Activated CD4-positive, alpha-beta T cell treated with anti-CD3 and anti-CD28 coated beads, Interleukin-2, amount 50 U/mL, for 48 hours (primary cell): ENCODE data around the gene ZNF536.

Experiments
- DNase-seq, 2 experiments: peaks; one replicate each; pipeline ENCODE4 v3.0.0-alpha.2; 2020

The ZNF536 gene

DNA sequence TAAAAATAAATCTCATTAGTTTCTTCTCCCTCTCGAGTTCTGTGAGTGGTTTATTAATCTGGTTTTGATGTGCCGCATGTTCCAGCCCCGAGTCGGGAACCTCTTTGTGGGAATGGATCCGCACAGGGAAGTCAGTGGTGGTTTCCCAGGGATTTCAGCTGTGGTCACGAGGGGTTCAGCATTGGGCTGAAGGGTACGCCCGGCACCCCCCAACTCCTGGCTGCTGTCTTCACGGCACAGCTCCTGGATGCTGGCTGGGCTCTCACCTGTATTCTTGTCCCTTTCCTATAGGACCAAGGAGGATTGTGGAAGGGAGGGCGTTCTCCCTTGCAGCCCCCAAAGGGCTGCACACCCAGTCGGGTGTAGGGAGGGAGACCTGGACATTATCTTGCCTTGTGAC is 167.8 kb downstream of the ZNF536 start:
- no peak for DNase-seq

- no peak for DNase-seq
Measured at GRCh38 chr19:30540761-30541160, 168.6 kb downstream of the ZNF536 start.

GRCh38 chr19:30541575-30541974 is 169.4 kb downstream of the ZNF536 start:
- DNase-seq = no peak

GRCh38 chr19:30543243-30543945 is 171.2 kb downstream of the ZNF536 start:
- no peak for DNase-seq

- no peak for DNase-seq
Measured at GRCh38 chr19:30545752-30546151, 173.6 kb downstream of the ZNF536 start.

- no peak for DNase-seq
Measured at GRCh38 chr19:30546332-30546731, 174.1 kb downstream of the ZNF536 start.

DNA sequence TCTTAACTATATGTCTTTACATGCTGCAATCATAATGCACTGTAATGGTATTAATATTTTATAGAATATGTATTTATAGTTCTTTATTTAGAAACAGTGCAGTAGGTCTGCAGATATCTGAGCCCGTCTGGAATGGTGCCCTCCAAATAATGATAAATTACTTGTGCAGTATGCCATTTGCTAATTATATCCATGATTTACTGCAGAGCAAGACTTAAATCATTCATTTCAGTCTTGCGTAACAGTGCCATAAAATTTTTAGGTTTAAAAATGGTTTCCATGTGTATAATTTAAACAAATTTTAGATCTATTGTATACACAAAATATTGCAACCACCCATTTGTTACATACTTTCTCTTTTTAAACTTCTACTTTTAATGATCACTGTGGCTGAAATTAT is 175.1 kb downstream of the ZNF536 start:
- DNase-seq = no peak

DNA sequence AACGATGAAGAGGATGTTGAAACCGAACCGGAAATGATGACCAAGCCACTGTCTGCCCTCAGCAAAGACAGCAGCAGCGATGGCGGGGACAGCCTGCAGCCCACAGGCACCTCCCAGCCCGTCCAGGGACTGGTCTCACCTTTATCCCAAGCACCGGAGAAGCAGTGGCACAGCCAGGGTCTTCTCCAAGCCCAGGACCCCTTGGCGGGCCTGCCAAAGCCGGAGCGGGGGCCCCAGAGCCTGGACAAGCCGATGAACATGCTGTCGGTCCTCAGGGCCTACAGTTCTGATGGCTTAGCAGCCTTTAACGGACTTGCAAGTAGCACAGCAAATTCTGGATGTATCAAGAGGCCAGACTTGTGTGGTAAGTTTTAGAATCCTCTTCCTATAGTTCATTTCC is 177.0 kb downstream of the ZNF536 start:
- no peak for DNase-seq

DNA sequence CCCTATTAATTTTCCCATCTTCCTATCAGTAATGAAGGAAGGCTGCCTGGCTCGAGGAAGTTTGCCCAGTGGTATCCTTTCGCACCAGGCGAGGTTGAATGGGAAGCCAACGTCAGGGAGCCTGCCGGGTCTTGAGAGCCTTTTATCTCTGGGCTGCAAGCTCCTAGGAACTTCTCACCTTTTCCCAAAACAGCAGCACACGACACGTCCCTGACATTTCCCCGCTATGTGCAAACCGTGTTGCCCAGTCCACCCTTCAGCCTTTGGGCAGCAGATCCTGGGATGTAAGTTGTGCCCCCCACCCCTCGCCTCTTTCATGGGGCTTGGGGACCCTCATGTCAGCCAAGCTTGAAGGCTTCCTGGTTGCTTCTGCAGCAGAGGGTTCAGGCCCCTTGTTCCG is 179.1 kb downstream of the ZNF536 start:
- no peak for DNase-seq

GRCh38 chr19:30552593-30552992 is 180.4 kb downstream of the ZNF536 start:
- DNase-seq = no peak

DNA sequence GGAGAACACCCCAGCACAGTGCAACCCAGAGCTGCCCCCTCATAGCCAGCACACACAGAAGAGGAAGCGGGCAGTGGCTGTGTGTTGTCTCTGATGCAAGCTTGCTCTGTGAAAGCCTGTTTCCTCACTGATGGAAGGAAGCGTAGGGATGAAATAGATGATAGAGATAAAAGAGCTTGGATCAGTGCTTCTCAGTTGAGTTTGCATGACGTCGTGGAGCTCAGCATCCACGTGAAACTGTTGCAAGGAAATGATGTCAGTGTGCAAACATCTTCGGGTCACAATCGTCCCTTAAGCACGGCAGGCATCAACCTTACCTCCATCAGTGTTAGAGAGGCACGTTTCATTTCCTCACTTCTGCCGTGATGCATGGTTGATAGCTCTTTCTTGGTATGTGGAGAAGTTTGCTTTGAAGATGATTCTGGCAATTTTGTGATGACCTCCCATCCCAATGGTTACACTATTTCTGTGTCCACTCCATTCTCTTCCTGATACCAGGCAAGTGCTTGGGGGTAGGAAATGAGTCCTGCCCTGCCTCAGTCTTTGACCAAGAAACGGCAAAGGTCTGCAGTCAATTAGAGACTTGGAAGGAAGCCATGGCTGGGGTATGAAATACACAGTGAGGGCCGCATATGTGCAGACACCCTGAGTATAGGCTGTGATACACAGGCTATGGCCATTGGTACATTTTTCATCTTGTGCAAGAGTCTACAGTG is 183.0 kb downstream of the ZNF536 start:
- no peak for DNase-seq

DNA sequence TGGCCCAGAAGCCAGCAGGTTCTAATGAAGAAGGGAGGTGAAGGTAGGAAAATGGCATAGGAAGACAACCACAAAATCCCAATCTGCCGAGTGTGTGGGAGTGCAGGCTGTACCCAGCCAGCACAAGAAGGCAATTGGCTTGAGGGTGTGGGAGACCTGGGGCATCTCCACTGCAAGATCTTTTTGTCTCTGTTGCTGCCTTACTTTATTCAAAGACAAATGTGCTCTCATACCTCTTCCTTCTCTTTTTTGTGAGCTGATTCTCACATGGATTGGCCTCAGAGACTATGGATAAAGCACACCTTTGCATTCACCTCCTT is 183.6 kb downstream of the ZNF536 start:
- no peak for DNase-seq

DNA sequence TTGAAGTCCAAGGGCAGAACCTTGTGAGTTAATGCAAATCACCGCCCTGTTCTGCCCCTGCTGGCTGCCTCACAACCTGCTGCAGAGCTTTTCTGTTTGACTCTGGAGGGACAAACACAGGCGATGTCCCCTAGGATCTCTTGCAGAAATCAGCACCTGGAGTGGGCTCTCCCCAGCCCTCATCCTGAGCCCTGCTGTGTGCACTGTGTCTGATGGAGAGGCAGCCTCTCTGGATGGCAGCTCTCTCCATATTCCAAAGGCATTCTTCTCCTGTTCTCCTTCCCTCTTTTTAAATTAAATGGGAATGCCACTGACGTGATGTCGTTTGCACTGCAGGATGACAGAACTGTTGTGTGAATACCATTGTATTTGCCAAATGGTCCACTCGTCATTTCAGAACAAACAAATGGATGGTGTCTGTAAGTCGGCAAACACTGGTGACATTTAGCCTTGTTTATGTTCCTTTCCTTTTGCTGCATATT is 184.1 kb downstream of the ZNF536 start:
- no peak for DNase-seq

DNA sequence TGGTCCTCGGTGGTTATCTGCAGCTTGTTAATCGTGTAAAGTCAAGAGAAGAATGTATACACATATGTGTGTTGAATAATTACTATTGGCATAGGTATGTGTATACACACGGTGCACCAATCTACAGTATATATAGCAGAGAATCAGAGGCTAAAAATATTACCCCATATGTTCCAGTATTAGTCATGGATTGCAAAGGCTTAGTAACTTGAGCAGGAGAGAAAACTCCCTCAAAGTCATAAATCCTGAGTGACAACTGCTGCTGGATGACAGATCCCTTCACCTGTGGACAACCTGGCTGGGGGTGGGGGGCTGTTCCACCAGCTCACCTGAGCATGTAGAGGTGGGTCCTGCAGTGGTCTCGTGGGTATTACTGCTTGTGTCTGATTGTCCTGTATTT is 185.0 kb downstream of the ZNF536 start:
- no peak for DNase-seq

GRCh38 chr19:30557927-30558557 is 185.9 kb downstream of the ZNF536 start:
- DNase-seq = no peak

- no peak for DNase-seq
Measured at GRCh38 chr19:30558793-30559192, 186.6 kb downstream of the ZNF536 start.

DNA sequence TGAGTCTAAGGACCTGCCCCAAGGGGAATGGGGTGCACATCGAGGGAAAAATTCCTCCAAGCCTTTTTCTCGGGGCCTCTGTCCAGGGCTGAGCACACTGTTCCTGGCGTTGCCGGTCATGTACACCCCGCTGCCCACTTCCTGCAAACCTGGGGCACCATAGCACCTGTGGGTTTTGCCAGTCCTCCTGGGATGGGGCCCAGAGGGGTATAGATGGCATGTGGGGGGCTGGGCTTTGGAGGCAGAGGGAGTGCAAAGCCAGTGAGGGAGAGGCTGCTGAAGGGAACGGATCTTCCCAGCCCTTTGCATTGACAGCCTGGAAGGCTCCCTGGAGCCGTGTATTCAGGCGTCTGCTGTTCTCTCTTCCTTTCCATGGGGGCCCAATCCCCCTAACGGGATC is 187.3 kb downstream of the ZNF536 start:
- no peak for DNase-seq

GRCh38 chr19:30562981-30563380 is 190.8 kb downstream of the ZNF536 start:
- DNase-seq = no peak

DNA sequence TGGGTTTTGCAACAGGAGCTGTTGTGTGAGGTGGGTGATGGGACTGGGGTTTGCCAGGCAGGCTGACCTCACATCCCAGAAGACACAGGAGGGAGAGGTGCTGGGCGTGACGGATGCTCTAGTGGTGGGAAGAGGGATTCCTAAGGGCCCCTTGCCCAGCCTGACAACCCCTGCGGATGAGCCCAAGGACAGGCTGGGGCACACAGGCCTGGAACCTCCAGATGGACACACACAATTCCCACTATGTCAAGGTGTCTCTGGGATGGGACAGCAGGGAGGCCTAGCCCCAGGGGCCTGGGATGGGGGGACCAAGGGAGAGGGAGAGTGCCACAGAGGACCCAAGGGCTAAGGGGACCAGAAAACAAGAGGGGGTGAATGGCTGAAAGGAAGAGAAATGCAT is 191.5 kb downstream of the ZNF536 start:
- no peak for DNase-seq

GRCh38 chr19:30564551-30565011 is 192.4 kb downstream of the ZNF536 start:
- no peak for DNase-seq

DNA sequence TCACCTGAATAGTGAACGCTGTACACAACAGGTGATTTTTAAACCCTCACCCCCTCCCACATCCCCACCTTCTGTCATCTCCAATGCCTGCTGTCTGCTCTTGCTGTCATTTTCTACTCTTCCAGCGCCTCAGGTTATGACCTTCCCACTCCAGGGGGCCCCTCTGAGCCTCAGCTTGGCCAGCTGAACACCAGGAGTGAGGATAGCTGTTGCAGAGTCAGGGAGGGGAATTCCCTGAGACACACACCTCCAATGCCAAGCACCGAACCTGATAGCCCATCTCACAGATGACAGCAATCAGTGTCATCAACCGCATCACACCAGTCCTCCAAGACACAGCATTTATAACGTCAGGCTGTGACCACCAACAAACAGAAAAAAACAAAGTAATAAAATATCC is 193.5 kb downstream of the ZNF536 start:
- DNase-seq = no peak

DNA sequence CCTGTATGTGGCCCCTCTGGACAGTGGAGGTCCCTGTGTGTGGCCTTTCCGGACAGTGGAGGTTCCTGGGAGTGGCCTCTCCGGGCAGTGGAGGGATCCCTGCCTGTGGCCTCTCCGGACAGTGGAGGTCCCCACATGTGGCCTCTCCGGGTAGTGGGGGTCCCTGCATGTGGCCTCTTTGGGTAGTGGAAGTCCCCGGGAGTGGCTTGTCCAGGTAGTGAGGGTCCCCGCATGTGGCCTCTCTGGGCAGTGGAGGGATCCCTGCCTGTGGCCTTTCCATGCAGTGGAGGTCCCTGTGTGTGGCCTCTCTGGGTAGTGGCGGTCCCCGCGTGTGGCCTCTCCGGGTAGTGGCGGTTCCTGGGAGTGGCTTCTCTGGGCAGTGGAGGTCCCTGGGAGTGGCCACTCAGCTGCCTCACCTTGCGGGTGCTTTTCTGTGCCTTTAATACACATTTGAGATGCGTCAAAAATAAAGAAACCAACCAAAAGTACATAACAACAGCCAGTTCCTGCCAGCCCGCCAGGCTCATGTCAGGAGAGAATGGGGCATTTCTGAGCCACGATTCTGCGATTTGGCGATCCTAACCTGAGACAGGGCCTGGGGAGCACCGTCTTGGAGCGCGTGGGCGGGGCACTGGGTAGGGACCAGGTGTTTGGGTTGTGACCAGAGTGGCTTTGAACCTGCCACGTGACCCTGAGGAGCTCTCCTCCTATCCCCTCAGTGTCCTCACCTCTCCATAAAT is 194.7 kb downstream of the ZNF536 start:
- DNase-seq = no peak

- DNase-seq = no peak
Measured at GRCh38 chr19:30567536-30568232, 195.5 kb downstream of the ZNF536 start.
